Activated CD4-positive, alpha-beta T cell treated with anti-CD3 and anti-CD28 coated beads for 36 hours (primary cell): ENCODE data around the gene AQP5. TPM values are rescaled to one million over a fixed set of nuclear protein-coding genes. Genes with fewer than 3 reads are reported as not detected.

Experiments used
- ATAC-seq: fragments of 200-7000 bp; cut with Tn5 transposase; one replicate; pipeline ENCODE4 v1.10.0; 2021; ENCODE audit warnings: mild to moderate bottlenecking, moderate library complexity
- CTCF ChIA-PET: fragments of 350-600 bp; sonication (Branson Sonifier 250); formaldehyde crosslinking; loops from one replicate; lab custom pipeline; 2021; ENCODE audit warnings: antibody characterized with exemption; lab: Charles Lee
- POLR2A ChIA-PET: fragments of 350-600 bp; sonication (Branson Sonifier 250); formaldehyde crosslinking; loops from one replicate; lab custom pipeline; 2021; ENCODE audit warnings: antibody characterized with exemption, inconsistent platforms; lab: Charles Lee
- DNase-seq: peaks from one replicate; pipeline ENCODE4 v3.0.0-alpha.2; 2020
- H3K27ac Mint-ChIP-seq: one replicate; pipeline ENCODE4 v1.8.0; 2021; ENCODE audit warnings: mixed read lengths
- H3K27me3 Mint-ChIP-seq: one replicate; pipeline ENCODE4 v1.8.0; 2021; ENCODE audit warnings: mixed read lengths
- H3K36me3 Mint-ChIP-seq: one replicate; pipeline ENCODE4 v1.8.0; 2021; ENCODE audit warnings: low read depth, mixed read lengths
- H3K4me1 Mint-ChIP-seq: one replicate; pipeline ENCODE4 v1.8.0; 2021; ENCODE audit warnings: mixed read lengths
- H3K4me3 Mint-ChIP-seq: one replicate; pipeline ENCODE4 v1.8.0; 2021; ENCODE audit warnings: mild to moderate bottlenecking, moderate library complexity, mixed read lengths
- H3K9me3 Mint-ChIP-seq: one replicate; pipeline ENCODE4 v1.8.0; 2021; ENCODE audit warnings: low read depth, mixed read lengths
- intact Hi-C, 2 experiments: fragments of 100-400 bp; cut with DNase I in 1 of 2; cut with micrococcal nuclease in 1 of 2; formaldehyde crosslinking; loops; one replicate each; pipeline versions ENCODE4 v1.14.2 to v1.15.1; 2022 to 2024; cut with DNase I, micrococcal nuclease
- total RNA-seq, 2 experiments: library from RNA; stranded (reverse); gene quantifications; one replicate each; pipeline ENCODE4 v1.2.3, GENCODE V29; 2021

AQP5 gene
- total RNA-seq, 2 experiments from 2014 or later, result not detected

- Mint-ChIP-seq H3K36me3 (no peaks in the 10 kb centered on the region), H3K4me1 (no peaks in the 10 kb centered on the region), H3K27me3 (peaks cover 22% of the 10 kb centered on the region), H3K27ac (no peak overlapping the region), H3K4me3 (no peak overlapping the region), H3K9me3 (no peaks in the 10 kb centered on the region)
- ChIA-PET CTCF (no interaction called here), POLR2A (no interaction called here)
- no peak for DNase-seq
- no peak for ATAC-seq
- intact Hi-C loops, result no loop called here
Measured at GRCh38 chr12:49952391-49953055, 9.1 kb upstream of the AQP5 start.

- no peak for ATAC-seq
- Mint-ChIP-seq H3K9me3 (no peaks in the 10 kb centered on the region), H3K27ac (no peak overlapping the region), H3K4me1 (no peaks in the 10 kb centered on the region), H3K27me3 (peaks cover 28% of the 10 kb centered on the region), H3K4me3 (no peak overlapping the region), H3K36me3 (no peaks in the 10 kb centered on the region)
- intact Hi-C loops, result no loop called here
- ChIA-PET POLR2A (no interaction called here), CTCF (interaction anchor here (0.6 to 2.2 kb wide), 2 partner anchors 8 to 192 kb away, joined by 3 to 8 read pairs; no protein-coding TSS in a partner anchor)
- no peak for DNase-seq
Measured at GRCh38 chr12:49953151-49953550, 8.5 kb upstream of the AQP5 start.

GRCh38 chr12:49953961-49954846, 7.5 kb upstream of the AQP5 start:
- intact Hi-C loops, result no loop called here
- Mint-ChIP-seq H3K36me3 (no peaks in the 10 kb centered on the region), H3K27ac (no peak overlapping the region), H3K9me3 (no peaks in the 10 kb centered on the region), H3K27me3 (peaks cover 35% of the 10 kb centered on the region), H3K4me1 (no peaks in the 10 kb centered on the region), H3K4me3 (no peak overlapping the region)
- ChIA-PET CTCF (interaction anchor here (0.6 to 2.2 kb wide), 4 partner anchors 9 to 742 kb away, joined by 3 to 8 read pairs (median 3); no protein-coding TSS in a partner anchor), POLR2A (no interaction called here)
- no peak for DNase-seq
- ATAC-seq, result no peak

GRCh38 chr12:49954863-49955830, 6.5 kb upstream of the AQP5 start:
- no peak overlapping the region for H3K27ac Mint-ChIP-seq
- ChIA-PET POLR2A (no interaction called here), CTCF (interaction anchor here (0.6 to 2.2 kb wide), 5 partner anchors 10 to 741 kb away, joined by 3 to 8 read pairs (median 3); no protein-coding TSS in a partner anchor)
- H3K9me3 Mint-ChIP-seq, result no peaks in the 10 kb centered on the region
- peaks cover 42% of the 10 kb centered on the region for H3K27me3 Mint-ChIP-seq
- no peaks in the 10 kb centered on the region for H3K4me1 Mint-ChIP-seq
- DNase-seq (no peak), ATAC-seq (no peak)
- H3K4me3 Mint-ChIP-seq, result no peak overlapping the region
- intact Hi-C loops, result no loop called here
- no peaks in the 10 kb centered on the region for H3K36me3 Mint-ChIP-seq

- no peak overlapping the region for H3K27ac Mint-ChIP-seq
- peaks cover 5% of the 10 kb centered on the region for H3K4me1 Mint-ChIP-seq
- H3K36me3 Mint-ChIP-seq, result no peaks in the 10 kb centered on the region
- ATAC-seq, result no peak
- H3K9me3 Mint-ChIP-seq, result no peaks in the 10 kb centered on the region
- H3K4me3 Mint-ChIP-seq, result no peak overlapping the region
- no peak for DNase-seq
- intact Hi-C loops, result no loop called here
- ChIA-PET POLR2A (no interaction called here), CTCF (interaction anchor here (1.4 to 1.7 kb wide), 2 partner anchors 12 to 100 kb away, joined by 3 read pairs; no protein-coding TSS in a partner anchor)
- peaks cover 49% of the 10 kb centered on the region for H3K27me3 Mint-ChIP-seq
Measured at GRCh38 chr12:49955899-49956662, 5.6 kb upstream of the AQP5 start.

GRCh38 chr12:49956663-49957569, 4.8 kb upstream of the AQP5 start:
- no peak for ATAC-seq
- no peaks in the 10 kb centered on the region for H3K36me3 Mint-ChIP-seq

GRCh38 chr12:49957570-49957967, 4.1 kb upstream of the AQP5 start:
- CTCF ChIA-PET, result interaction anchor here (1.0 to 2.5 kb wide), 2 partner anchors 9 to 12 kb away, joined by 4 to 14 read pairs; no protein-coding TSS in a partner anchor
- POLR2A ChIA-PET, result no interaction called here
- no peak for ATAC-seq

More at GRCh38 chr12:49956663-49957569, 4.8 kb upstream of the AQP5 start:
- Mint-ChIP-seq H3K9me3 (no peaks in the 10 kb centered on the region), H3K4me3 (no peak overlapping the region), H3K27me3 (peaks cover 50% of the 10 kb centered on the region), H3K27ac (no peak overlapping the region), H3K4me1 (peaks cover 5% of the 10 kb centered on the region)
- DNase-seq, result no peak
- intact Hi-C loops, result no loop called here
- CTCF ChIA-PET, result interaction anchor here (1.0 to 2.5 kb wide), 2 partner anchors 10 to 12 kb away, joined by 4 to 14 read pairs; no protein-coding TSS in a partner anchor
- POLR2A ChIA-PET, result no interaction called here

GRCh38 chr12:49959685-49960473, 1.8 kb upstream of the AQP5 start:
- POLR2A ChIA-PET, result no interaction called here
- Mint-ChIP-seq H3K36me3 (no peaks in the 10 kb centered on the region), H3K27me3 (peaks cover 58% of the 10 kb centered on the region), H3K4me3 (no peak overlapping the region), H3K27ac (no peak overlapping the region), H3K9me3 (no peaks in the 10 kb centered on the region), H3K4me1 (peaks cover 5% of the 10 kb centered on the region)
- ATAC-seq (no peak), DNase-seq (no peak)
- intact Hi-C loops, result no loop called here
- CTCF ChIA-PET, result interaction anchor here (1.0 to 2.5 kb wide), 5 partner anchors 7 to 33 kb away, joined by 3 to 14 read pairs (median 3); no protein-coding TSS in a partner anchor

More at GRCh38 chr12:49957570-49957967, 4.1 kb upstream of the AQP5 start:
- Mint-ChIP-seq H3K4me3 (no peak overlapping the region), H3K27ac (no peak overlapping the region), H3K36me3 (no peaks in the 10 kb centered on the region), H3K9me3 (no peaks in the 10 kb centered on the region), H3K27me3 (peaks cover 53% of the 10 kb centered on the region), H3K4me1 (peaks cover 5% of the 10 kb centered on the region)
- intact Hi-C loops, result no loop called here
- no peak for DNase-seq

- Mint-ChIP-seq H3K9me3 (no peaks in the 10 kb centered on the region), H3K36me3 (no peaks in the 10 kb centered on the region), H3K4me3 (no peak overlapping the region), H3K27me3 (peaks cover 60% of the 10 kb centered on the region), H3K27ac (no peak overlapping the region), H3K4me1 (peaks cover 5% of the 10 kb centered on the region)
- ATAC-seq (no peak), DNase-seq (no peak)
- ChIA-PET CTCF (interaction anchor here (0.8 to 2.3 kb wide), 4 partner anchors 9 to 96 kb away, joined by 3 to 14 read pairs (median 3); no protein-coding TSS in a partner anchor), POLR2A (no interaction called here)
- intact Hi-C loops, result no loop called here
Measured at GRCh38 chr12:49960474-49961110, 1.1 kb upstream of the AQP5 start.
